H9 (cell line): Measurements from ENCODE around the gene P2RX6. TPM values are rescaled to one million over a fixed set of nuclear protein-coding genes. Genes with fewer than 3 reads are reported as not detected.

Source experiments
- DNase-seq: peaks from one replicate; pipeline ENCODE4 v3.0.0-alpha.2; 2017
- H2AFZ ChIP-seq: one replicate; pipeline ENCODE4 v1.6.1; 2013; ENCODE audit warnings: mild to moderate bottlenecking, low read length, control low read depth, moderate library complexity
- H2AK5ac ChIP-seq: 2 replicates; pipeline ENCODE4 v1.6.1; 2013; ENCODE audit warnings: low read length, control low read depth, mixed read lengths; ENCODE audit not compliant: insufficient read length
- H2BK120ac ChIP-seq: one replicate; pipeline ENCODE4 v1.6.1; 2013; ENCODE audit warnings: low read depth, mild to moderate bottlenecking, low read length, control low read depth, inconsistent platforms; ENCODE audit not compliant: poor library complexity, severe bottlenecking
- H2BK12ac ChIP-seq: 2 replicates; pipeline ENCODE4 v1.6.1; 2013; ENCODE audit warnings: low read length, control low read depth, mixed read lengths, low read depth; ENCODE audit not compliant: insufficient read length
- H2BK15ac ChIP-seq: 2 replicates; pipeline ENCODE4 v1.6.1; 2013; ENCODE audit warnings: low read depth, low read length, control low read depth
- H2BK20ac ChIP-seq: one replicate; pipeline ENCODE4 v1.6.1; 2013; ENCODE audit warnings: low read depth, mild to moderate bottlenecking, low read length, control low read depth, inconsistent platforms; ENCODE audit not compliant: poor library complexity, severe bottlenecking
- H2BK5ac ChIP-seq: 2 replicates; pipeline ENCODE4 v1.6.1; 2013; ENCODE audit warnings: low read length, control low read depth, mixed read lengths; ENCODE audit not compliant: insufficient read length
- H3K14ac ChIP-seq: 2 replicates; pipeline ENCODE4 v1.6.1; 2013; ENCODE audit warnings: low read length, control low read depth; ENCODE audit not compliant: insufficient read depth
- H3K18ac ChIP-seq: 2 replicates; pipeline ENCODE4 v1.6.1; 2013; ENCODE audit warnings: low read depth, mild to moderate bottlenecking, mixed read lengths, low read length, control low read depth; ENCODE audit not compliant: insufficient read length
- H3K23ac ChIP-seq: 2 replicates; pipeline ENCODE4 v1.6.1; 2013; ENCODE audit warnings: low read length, control low read depth, mixed read lengths, low read depth; ENCODE audit not compliant: insufficient read length
- H3K23me2 ChIP-seq: 2 replicates; pipeline ENCODE4 v1.6.1; 2013; ENCODE audit warnings: low read depth, mild to moderate bottlenecking, mixed read lengths, low read length, control low read depth; ENCODE audit not compliant: insufficient read length, poor library complexity, severe bottlenecking
- H3K27ac ChIP-seq: 2 replicates; pipeline ENCODE4 v1.5.1; 2013; ENCODE audit warnings: low read length, control low read depth, mixed read lengths, low read depth; ENCODE audit not compliant: insufficient read length
- H3K27me3 ChIP-seq: 2 replicates; pipeline ENCODE4 v1.6.1; 2013; ENCODE audit warnings: low read length, control low read depth, inconsistent platforms; ENCODE audit not compliant: insufficient read depth
- H3K4ac ChIP-seq: 2 replicates; pipeline ENCODE4 v1.6.1; 2013; ENCODE audit warnings: low read depth, mild to moderate bottlenecking, control low read depth, inconsistent platforms, low read length, moderate library complexity
- H3K4me1 ChIP-seq: 2 replicates; pipeline ENCODE4 v1.6.1; 2013; ENCODE audit warnings: low read length, control low read depth, inconsistent platforms; ENCODE audit not compliant: insufficient read depth
- H3K4me2 ChIP-seq: 2 replicates; pipeline ENCODE4 v1.6.1; 2013; ENCODE audit warnings: low read length, control low read depth, mixed read lengths; ENCODE audit not compliant: insufficient read length, insufficient read depth
- H3K56ac ChIP-seq: 2 replicates; pipeline ENCODE4 v1.6.1; 2013; ENCODE audit warnings: low read depth, mild to moderate bottlenecking, mixed read lengths, low read length, control low read depth; ENCODE audit not compliant: insufficient read length
- H3K79me1 ChIP-seq: 2 replicates; pipeline ENCODE4 v1.6.1; 2013; ENCODE audit warnings: low read depth, mild to moderate bottlenecking, moderate library complexity, low read length, control low read depth, inconsistent platforms; ENCODE audit not compliant: insufficient read depth, poor library complexity, severe bottlenecking
- H3K79me2 ChIP-seq: 2 replicates; pipeline ENCODE4 v1.6.1; 2013; ENCODE audit warnings: low read length, control low read depth, inconsistent platforms; ENCODE audit not compliant: insufficient read depth
- H3K9ac ChIP-seq: 2 replicates; pipeline ENCODE4 v1.6.1; 2013; ENCODE audit warnings: low read length, control low read depth, mixed read lengths; ENCODE audit not compliant: insufficient read length; ENCODE audit errors: extremely low read depth
- H3K9me3 ChIP-seq: one replicate; pipeline ENCODE4 v1.6.1; 2013; ENCODE audit warnings: low read depth, low read length, inconsistent platforms; ENCODE audit not compliant: control insufficient read depth
- H3T11ph ChIP-seq: one replicate; pipeline ENCODE4 v1.6.1; 2013; ENCODE audit warnings: mild to moderate bottlenecking, low read length, control low read depth, inconsistent platforms
- H4K20me1 ChIP-seq: one replicate; pipeline ENCODE4 v1.6.1; 2013; ENCODE audit not compliant: control insufficient read depth, insufficient read length, insufficient read depth
- H4K5ac ChIP-seq: 2 replicates; pipeline ENCODE4 v1.6.1; 2013; ENCODE audit warnings: low read depth, mild to moderate bottlenecking, mixed read lengths, low read length, control low read depth; ENCODE audit not compliant: insufficient read length
- H4K8ac ChIP-seq: replicated peaks from 2 replicates; pipeline ENCODE4 v1.6.1; 2013; ENCODE audit warnings: low read length, control low read depth, mixed read lengths, low read depth; ENCODE audit not compliant: insufficient read length
- H4K91ac ChIP-seq: 2 replicates; pipeline ENCODE4 v1.6.1; 2013; ENCODE audit warnings: low read depth, mild to moderate bottlenecking, moderate library complexity, mixed read lengths, low read length, control low read depth; ENCODE audit not compliant: insufficient read length
- H3K27ac Mint-ChIP-seq, 3 experiments: 2 replicates in 2 of 3; 3 replicates in 1 of 3; pipeline ENCODE4 v1.8.0; 2020 to 2021; ENCODE audit warnings: mixed read lengths in 3 of 3, mild to moderate bottlenecking in 1 of 3, moderate library complexity in 1 of 3
- H3K27me3 Mint-ChIP-seq: 2 replicates; pipeline ENCODE4 v1.8.0; 2021; ENCODE audit warnings: low read depth, mild to moderate bottlenecking, moderate library complexity, mixed read lengths
- H3K36me3 Mint-ChIP-seq, 3 experiments: 2 replicates in 2 of 3; 3 replicates in 1 of 3; pipeline ENCODE4 v1.8.0; 2020 to 2021; ENCODE audit warnings: low read depth in 3 of 3, mixed read lengths in 3 of 3; ENCODE audit not compliant: insufficient read depth in 1 of 3
- H3K4me1 Mint-ChIP-seq, 2 experiments: 2 replicates each; pipeline ENCODE4 v1.8.0; 2020; ENCODE audit warnings: mixed read lengths in 2 of 2
- H3K4me3 Mint-ChIP-seq, 2 experiments: 2 replicates in 1 of 2; 3 replicates in 1 of 2; pipeline ENCODE4 v1.8.0; 2020 to 2021; ENCODE audit warnings: mild to moderate bottlenecking in 2 of 2, mixed read lengths in 2 of 2, moderate library complexity in 1 of 2
- H3K9me3 Mint-ChIP-seq, 2 experiments: 2 replicates in 1 of 2; 3 replicates in 1 of 2; pipeline ENCODE4 v1.8.0; 2020; ENCODE audit warnings: mild to moderate bottlenecking in 2 of 2, mixed read lengths in 2 of 2, moderate library complexity in 1 of 2
- WGBS: extraction: QIAGEN DNeasy Blood & Tissue Kit; methylation state at CpG from one replicate; pipeline ENCODE4 v1.1.7; 2013; ENCODE audit warnings: missing lambda C conversion rate, low lambda C conversion rate, mixed read lengths; ENCODE audit not compliant: insufficient read length; ENCODE audit errors: extremely low coverage; 5-methylcytosine and 5-hydroxymethylcytosine counted together
- total RNA-seq: library from RNA; stranded (reverse); gene quantifications from 2 replicates; pipeline ENCODE4 v1.2.1, GENCODE V29; 2021
- TF ChIP-seq, protein P1 (sequence below): fragments of 200-600 bp; sonication (generic); conservative IDR thresholded peaks from 3 replicates; pipeline ENCODE4 v1.8.0; 2021; ENCODE audit warnings: antibody characterized with exemption, mild to moderate bottlenecking

Gene P2RX6
- total RNA-seq, 1 experiment from 2014 or later, result not detected

DNA sequence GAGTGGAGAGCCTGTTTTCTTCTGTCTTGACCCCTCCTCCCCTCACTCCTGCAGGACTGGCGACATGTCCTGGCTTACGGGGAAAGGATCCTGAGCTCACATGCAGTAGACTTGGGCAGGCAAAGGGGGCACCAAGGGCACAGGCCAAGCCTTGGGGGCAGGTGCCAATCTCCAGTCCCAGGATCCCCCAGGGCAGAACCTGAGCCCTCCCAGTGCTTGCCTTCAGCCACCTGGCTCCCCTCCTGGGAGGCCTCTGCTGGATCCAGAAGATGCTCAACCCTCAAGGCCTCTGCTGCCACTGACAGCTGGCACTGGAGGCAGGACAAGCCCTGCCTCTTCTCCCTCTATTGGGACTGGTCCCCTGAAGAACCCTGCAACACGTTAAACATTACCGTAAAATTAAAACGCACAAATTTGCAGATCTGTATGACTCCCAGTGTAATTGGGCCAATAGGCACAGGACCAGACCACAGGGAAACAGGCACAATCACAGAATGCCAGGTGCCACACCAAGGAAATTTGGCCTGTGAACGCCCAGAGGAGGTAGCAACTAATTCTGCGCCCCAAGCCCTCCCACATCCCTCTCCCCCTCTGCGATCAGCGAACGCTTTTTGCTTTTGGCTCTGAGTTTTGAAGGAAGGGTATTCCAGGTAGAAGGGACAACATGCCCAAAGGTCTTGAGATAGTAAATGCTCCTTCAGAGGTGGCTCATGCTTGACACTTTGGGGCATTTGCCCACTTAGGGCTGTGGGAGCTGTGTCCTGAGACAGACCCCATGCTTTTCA is 33.8 kb upstream of the P2RX6 start:
- H2BK12ac ChIP-seq, result no peak overlapping the region
- H4K20me1 ChIP-seq, result no peaks in the 10 kb centered on the region
- no peak for DNase-seq
- H3K23me2 ChIP-seq, result peaks cover 14% of the 10 kb centered on the region
- no peaks in the 10 kb centered on the region; the same call in 1 of the 2 replicates for H3K27me3 ChIP-seq
- no peaks in the 10 kb centered on the region for H3K79me2 ChIP-seq
- peaks cover 13 to 15% of the 10 kb centered on the region in 2 experiments for H3K9me3 Mint-ChIP-seq
- no peak overlapping the region for H4K5ac ChIP-seq
- peaks cover 4 to 19% (median 12%) of the 10 kb centered on the region in 3 experiments; a peak in 6 of 7 replicates for H3K36me3 Mint-ChIP-seq
- WGBS, result no CpG with 5 or more reads among the region's 10 CpGs
- no peak overlapping the region for H4K8ac ChIP-seq
- H3K9ac ChIP-seq, result peak overlapping the region; percentile 35
- H2BK15ac ChIP-seq, result no peak overlapping the region
- peaks cover 39% of the 10 kb centered on the region for H3K27me3 Mint-ChIP-seq
- no peak overlapping the region for H3K56ac ChIP-seq
- no peak overlapping the region for H3K18ac ChIP-seq
- H3K4me1 ChIP-seq, result 0 out of 2 replicates have a peak, but pooled peaks cover 2% of the 10 kb centered on the region
- H3K9me3 ChIP-seq, result no peaks in the 10 kb centered on the region
- no peak overlapping the region for H4K91ac ChIP-seq
- H2AK5ac ChIP-seq, result no peak overlapping the region
- H3K4me1 Mint-ChIP-seq, result peaks cover 28 to 30% of the 10 kb centered on the region in 2 experiments
- H3K4me2 ChIP-seq, result peak overlapping the region; percentile 73
- H3K14ac ChIP-seq, result 0 out of 2 replicates have a peak overlapping the region, but pooled peaks have one; percentile 30
- TF ChIP-seq, protein P1, sequence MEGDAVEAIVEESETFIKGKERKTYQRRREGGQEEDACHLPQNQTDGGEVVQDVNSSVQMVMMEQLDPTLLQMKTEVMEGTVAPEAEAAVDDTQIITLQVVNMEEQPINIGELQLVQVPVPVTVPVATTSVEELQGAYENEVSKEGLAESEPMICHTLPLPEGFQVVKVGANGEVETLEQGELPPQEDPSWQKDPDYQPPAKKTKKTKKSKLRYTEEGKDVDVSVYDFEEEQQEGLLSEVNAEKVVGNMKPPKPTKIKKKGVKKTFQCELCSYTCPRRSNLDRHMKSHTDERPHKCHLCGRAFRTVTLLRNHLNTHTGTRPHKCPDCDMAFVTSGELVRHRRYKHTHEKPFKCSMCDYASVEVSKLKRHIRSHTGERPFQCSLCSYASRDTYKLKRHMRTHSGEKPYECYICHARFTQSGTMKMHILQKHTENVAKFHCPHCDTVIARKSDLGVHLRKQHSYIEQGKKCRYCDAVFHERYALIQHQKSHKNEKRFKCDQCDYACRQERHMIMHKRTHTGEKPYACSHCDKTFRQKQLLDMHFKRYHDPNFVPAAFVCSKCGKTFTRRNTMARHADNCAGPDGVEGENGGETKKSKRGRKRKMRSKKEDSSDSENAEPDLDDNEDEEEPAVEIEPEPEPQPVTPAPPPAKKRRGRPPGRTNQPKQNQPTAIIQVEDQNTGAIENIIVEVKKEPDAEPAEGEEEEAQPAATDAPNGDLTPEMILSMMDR, result no peak
- no peak overlapping the region for H2BK120ac ChIP-seq
- no peaks in the 10 kb centered on the region for H3K79me1 ChIP-seq
- H3T11ph ChIP-seq, result no peak overlapping the region
- H2AFZ ChIP-seq, result no peak overlapping the region
- H3K27ac ChIP-seq, result no peak overlapping the region
- peak overlapping the region; percentile 94 to 98 for H3K4me3 Mint-ChIP-seq
- H2BK20ac ChIP-seq, result no peak overlapping the region
- peak overlapping the region in 2 of 3 experiments; percentile 68 to 90; a peak in 3 of 7 replicates for H3K27ac Mint-ChIP-seq
- no peak overlapping the region for H3K23ac ChIP-seq
- no peak overlapping the region for H3K4ac ChIP-seq
- no peak overlapping the region for H2BK5ac ChIP-seq
